Activated naive CD4-positive, alpha-beta T cell treated with anti-CD3 and anti-CD28 coated beads, Interleukin-2, amount 50 U/mL, for 16 hours (primary cell): Measurements from ENCODE around the gene PIGQ.
"Not testable (repeated sequence)": the region's sequence is repeated elsewhere in the genome, so short reads cannot be mapped to it uniquely, and the experiment has no call there.

Experiments used
- DNase-seq: peaks from one replicate; pipeline ENCODE4 v3.0.0-alpha.2; 2020

Gene PIGQ

GRCh38 chr16:588889-589657, 19.3 kb downstream of the PIGQ start:
- peak; percentile 97 for DNase-seq

DNA sequence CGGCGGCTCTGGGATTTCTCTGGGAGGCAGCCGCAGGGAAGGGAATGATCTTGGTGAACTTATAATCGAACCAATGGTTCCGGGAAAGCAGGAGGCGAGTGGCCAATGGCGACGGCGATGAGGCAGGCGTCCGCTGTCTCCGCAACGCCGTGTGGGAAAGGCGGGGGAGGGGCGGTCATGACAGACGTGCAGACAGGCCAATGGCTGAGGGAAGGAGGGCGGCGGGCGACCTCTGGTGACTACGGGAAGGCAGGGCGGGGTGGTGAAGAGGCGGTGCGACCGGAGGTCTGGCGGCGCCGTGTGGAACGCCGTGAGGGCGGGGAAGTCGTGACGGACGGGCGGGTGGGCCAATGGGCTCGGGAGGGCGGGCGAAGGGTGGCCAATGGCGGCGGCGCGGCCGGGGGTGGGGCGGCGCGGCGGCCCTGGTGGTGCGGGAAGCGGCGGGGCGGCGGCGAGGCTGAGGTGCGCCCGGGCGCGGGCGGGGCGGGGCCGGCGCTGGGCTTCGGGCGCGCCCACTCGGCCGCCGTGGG, 20.0 kb downstream of the PIGQ start, which contains the start of gene RAB40C:
TSS of gene RAB40C (plus strand) at position 409 of the 530 bp plus-strand sequence. CDS start 226 bp downstream, outside the sequence.
- peak; percentile 99 for DNase-seq

GRCh38 chr16:590188-590814, 20.5 kb downstream of the PIGQ start:
- no peak for DNase-seq

GRCh38 chr16:590815-591200, 21.0 kb downstream of the PIGQ start:
- no peak for DNase-seq

DNA sequence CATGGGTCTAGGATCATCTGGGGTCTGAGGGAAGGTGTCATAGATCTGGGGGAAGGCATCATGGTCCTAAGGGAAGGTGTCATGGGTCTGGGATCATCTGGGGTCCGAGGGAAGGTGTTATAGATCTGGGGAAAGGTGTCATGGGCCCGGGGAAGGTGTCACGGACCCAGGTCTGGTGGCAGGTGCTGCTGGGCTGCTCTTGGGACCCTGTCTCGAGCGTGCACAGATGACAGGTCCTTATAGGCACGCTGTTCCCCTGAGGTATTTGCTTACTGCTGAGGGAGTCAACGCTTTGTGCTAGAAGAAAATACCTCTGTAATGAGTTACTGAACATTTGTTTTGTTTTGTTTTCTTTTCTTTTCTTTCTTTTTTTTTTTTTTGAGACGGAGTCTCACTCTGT, 21.5 kb downstream of the PIGQ start:
- DNase-seq, result no peak

DNA sequence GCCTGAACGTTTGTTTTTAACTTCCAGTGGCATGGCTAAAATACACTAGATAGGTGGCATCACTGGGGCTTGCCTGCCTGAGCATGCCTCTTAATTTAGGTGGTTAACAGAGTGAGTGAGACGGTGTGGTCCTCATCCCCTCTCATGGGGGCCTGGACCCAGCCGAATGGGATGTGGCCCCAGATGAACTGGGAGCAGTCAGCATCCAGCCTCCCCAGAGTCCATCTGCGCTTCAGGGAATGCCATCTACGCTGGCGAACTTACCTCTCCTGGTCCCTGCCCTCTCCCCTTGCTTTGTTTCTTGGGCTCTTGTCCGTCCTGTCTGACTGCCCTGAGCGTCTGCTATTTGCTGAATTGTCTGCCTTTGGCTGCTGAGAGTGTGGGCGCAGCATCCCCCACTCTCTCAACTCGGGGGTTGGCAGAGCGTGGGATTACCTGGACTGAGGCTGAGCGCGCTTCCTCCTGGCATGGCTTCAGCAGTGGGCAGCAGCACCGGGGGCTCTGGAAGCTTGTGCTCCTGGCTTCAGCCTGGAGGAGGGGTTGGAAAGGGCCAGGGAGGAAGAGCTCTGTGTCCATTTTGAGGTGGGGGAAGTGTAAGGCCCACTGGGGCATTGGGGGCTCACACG, 22.2 kb downstream of the PIGQ start:
- no peak for DNase-seq

GRCh38 chr16:592518-593306, 22.9 kb downstream of the PIGQ start:
- DNase-seq, result no peak

DNA sequence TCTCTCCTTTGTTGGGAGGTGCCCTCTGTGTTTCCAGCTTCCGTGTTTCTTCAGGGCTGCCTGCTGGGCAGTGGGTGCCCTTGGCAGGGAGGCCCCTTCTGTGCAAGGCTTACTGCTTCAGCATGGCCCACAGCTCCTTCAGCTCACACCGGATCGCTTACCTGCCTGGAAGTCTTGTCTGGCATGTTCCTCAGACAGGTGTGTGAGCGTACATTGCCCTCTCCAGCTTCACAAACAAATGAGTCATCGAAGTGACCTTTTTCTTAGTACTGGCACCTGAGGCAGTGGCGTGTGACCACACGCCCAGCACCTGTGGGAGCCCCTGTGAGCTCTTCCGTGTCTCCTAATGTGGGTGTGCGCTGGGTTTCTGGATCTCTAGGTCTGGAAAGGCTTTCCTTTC, 23.6 kb downstream of the PIGQ start:
- DNase-seq, result no peak

DNA sequence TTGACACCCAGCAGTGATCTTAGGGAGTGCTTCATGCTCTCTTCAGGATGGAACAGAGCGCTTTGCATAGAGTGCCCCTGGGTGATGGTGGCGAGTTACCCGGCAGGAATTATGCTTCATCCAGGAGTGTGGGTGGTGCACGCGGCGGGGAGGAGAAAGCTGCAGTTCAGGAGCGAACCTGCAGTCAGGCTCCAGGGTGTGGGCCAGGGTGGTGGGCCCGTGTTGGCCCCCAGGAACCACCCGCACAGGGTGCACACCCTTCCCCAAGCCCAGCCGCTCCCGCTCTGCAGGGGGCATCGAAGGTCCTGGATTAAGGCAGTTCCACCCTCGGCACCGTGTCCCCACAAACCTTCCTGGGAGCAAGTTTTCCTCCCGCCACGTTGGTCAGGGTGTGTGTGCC, 24.0 kb downstream of the PIGQ start:
- DNase-seq, result no peak

GRCh38 chr16:595094-595528, 25.3 kb downstream of the PIGQ start:
- DNase-seq, result no peak

DNA sequence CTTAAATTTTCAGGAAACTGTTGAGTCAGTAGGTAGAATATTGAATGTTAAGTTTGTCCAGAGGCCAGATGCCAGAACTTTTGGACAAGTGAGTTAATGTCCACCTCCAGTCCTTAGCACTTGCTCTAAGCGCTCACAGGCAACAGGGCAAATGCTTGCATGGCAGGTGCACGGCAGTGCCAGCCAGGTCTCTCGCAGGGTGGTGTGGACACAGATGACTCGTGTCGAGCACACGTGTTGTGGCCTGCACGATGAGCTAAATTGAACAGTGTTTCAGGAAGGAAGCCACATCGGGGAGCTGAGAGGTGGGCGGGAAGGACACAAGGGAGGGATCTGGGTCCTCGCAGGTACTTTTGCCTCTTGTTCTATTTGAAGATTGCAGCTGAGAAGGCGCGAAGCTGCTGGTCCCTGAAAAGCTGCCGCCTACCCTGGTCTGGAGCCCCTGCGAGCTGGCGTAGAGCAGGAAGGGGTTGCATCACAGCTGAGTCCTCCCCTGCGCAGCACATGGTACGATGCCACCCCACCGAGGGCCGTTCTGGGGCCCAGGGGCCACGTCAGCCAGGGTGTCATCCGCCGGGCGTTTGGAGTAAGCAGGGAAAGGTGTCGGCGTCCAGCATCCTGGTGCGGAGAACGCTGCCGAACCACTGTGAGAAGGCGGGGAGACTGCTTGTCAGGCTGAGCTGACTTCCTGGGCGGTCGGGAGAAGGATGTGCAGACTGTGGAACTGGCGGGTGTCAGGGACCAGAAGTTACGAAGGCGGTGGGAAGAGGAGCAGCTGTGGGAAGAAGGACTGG, 26.4 kb downstream of the PIGQ start:
- DNase-seq, result no peak

- DNase-seq, result no peak
Measured at GRCh38 chr16:596736-597060, 26.9 kb downstream of the PIGQ start.

GRCh38 chr16:597655-598054, 27.9 kb downstream of the PIGQ start:
- DNase-seq, result not testable (repeated sequence)

DNA sequence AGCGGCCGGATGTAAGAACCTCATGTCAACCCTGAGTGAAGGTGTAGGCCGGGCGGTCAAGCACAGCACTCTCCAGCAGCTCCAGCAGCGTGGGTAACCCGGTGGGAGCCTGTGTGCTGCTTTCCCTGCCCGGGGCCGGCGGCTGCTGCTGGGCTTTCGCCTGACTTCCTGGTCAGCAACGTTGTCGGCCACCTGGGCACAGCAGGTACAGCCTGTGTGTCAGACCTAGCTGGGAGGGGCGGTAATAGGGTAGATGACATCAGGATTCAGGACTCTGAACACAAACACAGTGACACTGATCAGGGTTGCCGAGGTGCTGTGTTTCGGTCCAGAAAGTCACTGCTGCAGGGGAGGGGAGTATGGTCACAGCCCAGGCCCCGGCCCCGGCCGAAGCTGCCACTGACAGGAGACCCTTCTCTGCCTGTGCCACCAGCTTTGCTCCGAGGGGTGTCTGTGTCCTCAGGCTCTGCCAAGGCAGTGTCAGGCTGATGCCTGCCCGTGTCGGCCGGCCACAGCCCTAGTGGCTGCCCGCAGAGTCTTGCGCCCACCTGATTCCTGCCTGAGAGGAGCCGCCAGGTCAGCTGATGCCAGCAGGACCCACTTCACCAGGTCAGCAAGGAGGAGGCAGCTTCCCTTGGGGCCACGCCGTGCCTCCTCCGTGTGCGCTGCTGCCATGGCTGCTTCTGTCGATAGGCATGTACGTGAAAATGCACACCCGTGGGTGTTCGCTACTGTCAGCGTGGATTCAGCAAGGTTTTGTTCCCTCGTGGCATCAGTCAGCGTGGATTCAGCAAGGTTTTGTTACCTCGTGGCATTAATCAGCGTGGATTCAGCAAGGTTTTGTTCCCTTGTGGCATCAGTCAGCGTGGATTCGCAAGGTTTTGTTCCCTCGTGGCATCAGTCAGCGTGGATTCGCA, 29.3 kb downstream of the PIGQ start:
- no peak for DNase-seq

- no peak for DNase-seq
Measured at GRCh38 chr16:600781-601180, 31.0 kb downstream of the PIGQ start.

DNA sequence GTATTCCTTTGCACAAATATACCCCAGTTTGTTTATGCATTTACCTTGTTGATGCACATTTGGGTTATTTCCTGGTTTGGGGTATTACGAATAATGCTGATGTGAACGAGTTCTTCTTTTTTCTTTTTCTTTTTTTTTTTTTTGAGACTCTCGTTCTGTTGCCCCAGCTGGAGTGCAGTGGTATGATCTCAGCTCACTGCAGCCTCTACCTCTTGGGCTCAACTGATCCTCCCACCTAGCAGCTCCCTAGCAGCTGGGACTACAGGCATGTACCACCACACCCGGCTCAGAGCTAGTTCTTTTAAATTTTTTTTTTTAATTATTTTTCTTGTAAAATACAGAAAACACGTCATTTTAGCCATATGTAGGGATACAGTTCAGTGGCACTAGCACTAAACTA, 34.2 kb downstream of the PIGQ start:
- no peak for DNase-seq

DNA sequence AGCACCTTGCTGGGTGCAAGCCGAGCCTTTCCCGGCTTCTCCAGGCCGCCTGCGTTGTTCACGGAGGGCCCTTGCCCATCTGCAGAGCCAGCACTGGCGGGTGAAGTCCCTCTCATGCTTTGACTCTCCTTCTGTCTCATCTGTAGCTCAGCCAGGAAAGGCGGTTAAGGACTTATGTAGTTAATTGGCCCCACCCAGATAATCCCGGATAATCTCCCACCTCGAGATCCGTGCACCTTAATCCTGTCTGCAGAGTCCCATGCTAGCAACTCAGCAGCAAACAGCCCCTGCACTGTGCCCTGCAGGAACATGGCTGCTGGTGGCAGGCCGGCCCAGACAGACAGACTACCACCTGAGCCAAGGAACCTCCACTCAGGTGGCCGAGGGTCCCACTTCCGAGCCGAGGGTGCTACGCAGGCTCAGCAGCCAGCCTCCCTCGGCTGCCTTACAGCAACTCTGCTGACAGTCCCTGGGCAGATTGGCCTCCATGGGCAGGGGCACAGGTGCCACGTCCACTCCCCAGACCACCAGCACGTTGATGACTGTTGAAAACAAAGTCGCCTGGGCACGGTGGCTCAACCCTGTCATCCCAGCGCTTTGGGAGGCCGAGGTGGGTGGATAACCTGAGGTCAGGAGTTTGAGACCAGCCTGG, 37.0 kb downstream of the PIGQ start:
- no peak for DNase-seq

DNA sequence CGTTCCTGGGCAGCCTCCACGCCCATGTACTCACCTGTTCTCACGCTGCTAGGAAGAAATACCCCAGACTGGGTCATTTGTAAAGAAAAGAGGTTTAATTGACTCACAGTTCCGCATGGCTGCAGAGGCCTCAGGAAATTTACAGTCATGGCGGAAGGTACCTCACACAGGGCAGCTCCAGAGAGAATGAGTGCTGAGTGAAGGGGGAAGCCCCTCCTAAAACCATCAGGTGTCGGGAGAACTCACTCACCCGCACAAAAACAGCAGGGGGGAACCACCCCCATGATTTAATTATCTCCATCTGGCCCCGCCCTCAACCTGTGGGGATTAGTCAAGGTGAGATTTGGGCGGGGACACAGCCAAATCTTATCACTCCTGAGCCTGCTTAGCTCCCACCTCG, 38.3 kb downstream of the PIGQ start:
- peak; percentile 40 for DNase-seq

DNA sequence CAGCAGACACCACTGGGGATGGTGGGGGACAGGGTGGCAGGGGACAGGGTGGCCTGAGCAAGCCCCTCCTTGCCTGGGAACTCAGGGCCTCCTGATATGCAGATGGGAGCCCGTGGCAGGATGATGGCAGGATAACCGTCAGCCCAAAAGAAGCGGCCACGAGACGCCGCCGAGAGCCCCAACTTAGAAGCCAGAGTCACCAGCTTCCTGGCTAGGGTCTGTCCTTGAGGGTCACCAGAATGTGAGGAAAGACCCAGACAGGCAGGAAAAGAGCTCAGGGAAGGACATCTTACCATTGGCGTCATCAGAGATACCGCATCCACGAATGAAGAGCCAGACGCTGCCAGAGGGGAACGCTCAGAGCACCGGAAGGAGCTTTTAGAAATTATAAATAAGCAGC, 39.5 kb downstream of the PIGQ start:
- DNase-seq, result no peak

DNA sequence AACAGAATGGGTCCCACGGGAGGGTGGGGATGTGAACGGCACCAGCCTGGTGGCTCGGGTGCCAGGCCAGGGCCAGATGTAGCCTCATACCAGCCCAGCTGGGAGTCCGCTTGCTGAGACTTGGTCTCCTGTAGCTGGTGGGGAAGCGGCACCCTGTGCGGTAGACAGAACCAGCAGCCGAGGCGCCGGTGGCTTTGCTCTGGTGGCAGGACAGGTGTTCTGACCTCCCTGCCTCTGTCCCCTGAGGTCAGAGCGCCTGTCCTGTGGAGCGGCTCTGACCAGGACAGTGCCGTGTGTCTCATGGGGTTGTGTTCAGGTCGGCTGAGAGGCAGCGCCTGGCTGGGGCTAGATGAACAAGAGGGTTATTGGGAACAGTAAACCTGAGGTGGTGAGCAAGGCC, 40.2 kb downstream of the PIGQ start:
- DNase-seq, result no peak
